NT2/D1 (cell line): ENCODE results near the gene PPIC.

Source experiments
- SUZ12 ChIP-seq: IDR thresholded peaks from 2 replicates; pipeline ENCODE4 v1.6.1; 2011; ENCODE audit not compliant: insufficient read length, insufficient read depth; ENCODE audit errors: extremely low read depth
- YY1 ChIP-seq: IDR thresholded peaks from 2 replicates; pipeline ENCODE4 v1.6.1; 2011; ENCODE audit not compliant: insufficient read length, insufficient read depth
- ZNF274 ChIP-seq: IDR thresholded peaks from 2 replicates; pipeline ENCODE4 v1.6.1; 2011; ENCODE audit warnings: mild to moderate bottlenecking, low read depth, low read length

DNA sequence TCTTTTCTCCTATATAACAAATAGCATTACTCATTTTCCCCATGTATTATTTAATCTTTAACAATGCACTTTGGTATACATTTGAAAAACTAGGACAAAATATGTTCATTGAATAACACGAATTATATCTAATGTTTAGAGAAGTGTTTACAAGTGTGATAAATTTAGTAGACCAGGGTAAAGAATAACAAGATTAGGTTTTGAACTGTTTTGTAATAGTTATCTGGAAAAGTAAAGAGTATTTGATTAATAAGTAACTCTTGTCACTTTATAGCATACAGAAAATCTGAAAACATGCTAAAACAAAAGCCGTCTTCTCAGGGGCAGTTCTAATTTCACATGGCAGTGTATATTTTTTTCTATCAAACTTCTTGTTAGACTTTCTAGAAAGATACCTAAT lies 58.5 kb downstream of the PPIC start:
- no peak for TF ChIP-seq YY1
- TF ChIP-seq SUZ12: no peak
- TF ChIP-seq ZNF274: no peak
